22Rv1 (cell line): Measurements from ENCODE around the gene LHPP.

ENCODE experiments used
- H3K27ac ChIP-seq: fragments of 450-650 bp; 2 replicates; pipeline ENCODE4 v1.5.1; 2017
- CTCF ChIP-seq: fragments of 450-650 bp; IDR thresholded peaks from 2 replicates; pipeline ENCODE4 v1.5.1; 2017; ENCODE audit warnings: mild to moderate bottlenecking
- ZFX ChIP-seq: fragments of 450-650 bp; IDR thresholded peaks from 2 replicates; pipeline ENCODE4 v1.6.1; 2017; ENCODE audit warnings: antibody characterized with exemption, borderline replicate concordance

The LHPP gene

GRCh38 chr10:124570646-124571045 lies 109.0 kb downstream of the LHPP start:
- H3K27ac ChIP-seq: no peak overlapping the region
- TF ChIP-seq CTCF (no peak), ZFX (no peak)

GRCh38 chr10:124572751-124573150 lies 111.1 kb downstream of the LHPP start:
- no peak overlapping the region for H3K27ac ChIP-seq
- TF ChIP-seq CTCF (no peak), ZFX (no peak)

GRCh38 chr10:124573726-124574455 lies 112.3 kb downstream of the LHPP start:
- TF ChIP-seq ZFX (no peak), CTCF (no peak)
- H3K27ac ChIP-seq: no peak overlapping the region

- H3K27ac ChIP-seq: no peak overlapping the region
- TF ChIP-seq CTCF (no peak), ZFX (no peak)
Measured at GRCh38 chr10:124574456-124575070, 112.9 kb downstream of the LHPP start.

- H3K27ac ChIP-seq: no peak overlapping the region
- TF ChIP-seq CTCF: no peak
- TF ChIP-seq ZFX: no peak
Measured at GRCh38 chr10:124575107-124576035, 113.7 kb downstream of the LHPP start.

GRCh38 chr10:124576526-124577420 lies 115.2 kb downstream of the LHPP start:
- TF ChIP-seq ZFX (no peak), CTCF (no peak)

More at GRCh38 chr10:124576526-124577420, 115.2 kb downstream of the LHPP start:
- no peak overlapping the region for H3K27ac ChIP-seq
